Smooth muscle cell of trachea (primary cell): Measurements from ENCODE around the gene CBLN4. TPM values are rescaled to one million over a fixed set of nuclear protein-coding genes. Genes with fewer than 3 reads are reported as not detected.

Experiments
- total RNA-seq: library from RNA; depleted of rRNA; stranded (reverse); fragments of >200 nt; gene quantifications from 2 replicates; pipeline ENCODE4 v1.2.1, GENCODE V29; 2014

CBLN4 gene
- not detected in 2 replicates for total RNA-seq

GRCh38 chr20:56005389-56005715, at the start of gene CBLN4:
CBLN4 (minus strand) TSS chr20:56005519; CDS start chr20:56004171, 1,348 bp downstream.

Other genes starting within 250 kb of the CBLN4 start
- gene MC3R, start 243.2 kb upstream of the CBLN4 start, total RNA-seq: not detected in 2 replicates